ENCODE measurements around the gene TRAF1.

The TRAF1 gene

DNA sequence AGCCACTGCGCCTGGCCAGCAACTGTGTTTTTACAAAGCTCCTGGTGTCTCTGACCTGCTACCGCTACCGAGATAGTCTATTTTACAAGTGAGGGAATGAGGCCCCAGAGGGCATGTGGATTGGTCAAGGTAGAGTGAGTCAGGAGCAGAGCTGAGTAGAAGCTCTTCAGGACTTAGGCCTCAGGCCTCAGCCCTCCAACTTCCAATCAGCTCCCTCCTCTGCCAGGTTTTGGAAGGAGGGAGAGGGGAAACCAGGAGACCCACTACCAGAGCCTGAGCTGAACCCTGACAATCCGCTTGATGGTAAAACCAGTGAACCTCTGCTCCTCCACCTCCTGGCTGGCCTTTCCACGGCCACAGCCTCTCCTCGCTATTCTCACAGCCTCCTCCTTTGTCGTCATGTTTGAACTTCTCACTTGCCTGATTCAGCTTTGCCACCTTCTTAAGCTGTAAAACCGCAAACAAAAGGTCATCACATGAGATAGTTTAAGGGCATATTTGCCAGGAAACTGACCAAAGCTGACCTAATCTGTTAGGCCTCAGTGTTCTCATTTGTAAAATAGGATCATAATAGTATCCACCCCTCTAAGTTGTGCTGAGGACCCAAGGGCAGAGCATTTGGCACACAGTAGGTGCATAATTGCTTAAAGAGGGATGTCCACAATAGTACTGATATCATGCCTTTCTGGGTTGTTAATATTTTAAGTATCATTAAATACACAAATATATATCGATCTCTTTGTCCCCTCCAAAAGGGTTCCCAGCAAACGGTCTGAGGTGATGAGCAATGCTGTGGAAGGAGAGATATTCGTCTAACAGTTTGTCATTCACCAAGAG, 1.7 kb downstream of the TRAF1 start:
- peak; percentile 47 for DNase-seq (ENCODE audit: low read depth)
- TF ChIP-seq, protein P1, sequence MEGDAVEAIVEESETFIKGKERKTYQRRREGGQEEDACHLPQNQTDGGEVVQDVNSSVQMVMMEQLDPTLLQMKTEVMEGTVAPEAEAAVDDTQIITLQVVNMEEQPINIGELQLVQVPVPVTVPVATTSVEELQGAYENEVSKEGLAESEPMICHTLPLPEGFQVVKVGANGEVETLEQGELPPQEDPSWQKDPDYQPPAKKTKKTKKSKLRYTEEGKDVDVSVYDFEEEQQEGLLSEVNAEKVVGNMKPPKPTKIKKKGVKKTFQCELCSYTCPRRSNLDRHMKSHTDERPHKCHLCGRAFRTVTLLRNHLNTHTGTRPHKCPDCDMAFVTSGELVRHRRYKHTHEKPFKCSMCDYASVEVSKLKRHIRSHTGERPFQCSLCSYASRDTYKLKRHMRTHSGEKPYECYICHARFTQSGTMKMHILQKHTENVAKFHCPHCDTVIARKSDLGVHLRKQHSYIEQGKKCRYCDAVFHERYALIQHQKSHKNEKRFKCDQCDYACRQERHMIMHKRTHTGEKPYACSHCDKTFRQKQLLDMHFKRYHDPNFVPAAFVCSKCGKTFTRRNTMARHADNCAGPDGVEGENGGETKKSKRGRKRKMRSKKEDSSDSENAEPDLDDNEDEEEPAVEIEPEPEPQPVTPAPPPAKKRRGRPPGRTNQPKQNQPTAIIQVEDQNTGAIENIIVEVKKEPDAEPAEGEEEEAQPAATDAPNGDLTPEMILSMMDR (IDR thresholded peaks at IDR 0.05; ENCODE audit: insufficient read depth, low read depth, low read length, missing control alignments): no peak
- H3K4me3 ChIP-seq (ENCODE audit: low read depth, low read length): peak overlapping the region; percentile 62

DNA sequence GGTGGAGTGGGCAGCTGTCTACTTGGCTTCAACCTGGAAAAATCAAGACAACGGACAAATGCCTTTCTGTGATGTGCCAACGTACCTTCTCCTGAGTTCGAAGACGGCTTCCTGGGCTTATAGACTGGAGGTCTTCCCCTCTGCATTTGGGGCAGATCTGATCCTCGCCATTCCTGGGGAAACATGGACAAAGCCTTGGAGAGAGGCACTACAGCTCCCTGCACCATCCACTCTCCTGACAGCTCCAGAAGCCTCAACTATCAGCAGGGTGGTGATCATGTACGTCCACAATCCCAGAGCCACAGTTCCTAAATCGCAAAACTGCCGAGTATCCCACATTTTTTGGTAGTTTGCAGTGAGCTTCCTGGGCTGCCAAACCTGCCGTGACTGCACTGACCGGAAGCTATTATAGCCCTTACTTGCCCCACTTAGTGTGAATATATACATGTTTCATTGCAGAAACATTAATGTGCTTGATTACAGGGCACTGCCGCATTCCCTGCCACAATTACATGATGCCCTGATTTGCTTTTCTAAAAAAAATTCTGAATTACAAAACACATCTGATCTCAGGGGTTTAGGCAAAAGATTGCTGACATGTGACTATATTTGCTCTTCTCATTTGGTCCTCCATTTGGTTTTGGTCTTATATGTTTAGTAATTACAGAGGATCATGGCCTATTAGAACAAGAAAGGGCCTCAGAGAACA, 2.8 kb downstream of the TRAF1 start:
- H3K4me3 ChIP-seq (ENCODE audit: low read depth, low read length): peak overlapping the region; percentile 62
- DNase-seq (ENCODE audit: low read depth): peak; percentile 18
- TF ChIP-seq, protein P1 (IDR thresholded peaks at IDR 0.05; ENCODE audit: insufficient read depth, low read depth, low read length, missing control alignments): no peak

DNA sequence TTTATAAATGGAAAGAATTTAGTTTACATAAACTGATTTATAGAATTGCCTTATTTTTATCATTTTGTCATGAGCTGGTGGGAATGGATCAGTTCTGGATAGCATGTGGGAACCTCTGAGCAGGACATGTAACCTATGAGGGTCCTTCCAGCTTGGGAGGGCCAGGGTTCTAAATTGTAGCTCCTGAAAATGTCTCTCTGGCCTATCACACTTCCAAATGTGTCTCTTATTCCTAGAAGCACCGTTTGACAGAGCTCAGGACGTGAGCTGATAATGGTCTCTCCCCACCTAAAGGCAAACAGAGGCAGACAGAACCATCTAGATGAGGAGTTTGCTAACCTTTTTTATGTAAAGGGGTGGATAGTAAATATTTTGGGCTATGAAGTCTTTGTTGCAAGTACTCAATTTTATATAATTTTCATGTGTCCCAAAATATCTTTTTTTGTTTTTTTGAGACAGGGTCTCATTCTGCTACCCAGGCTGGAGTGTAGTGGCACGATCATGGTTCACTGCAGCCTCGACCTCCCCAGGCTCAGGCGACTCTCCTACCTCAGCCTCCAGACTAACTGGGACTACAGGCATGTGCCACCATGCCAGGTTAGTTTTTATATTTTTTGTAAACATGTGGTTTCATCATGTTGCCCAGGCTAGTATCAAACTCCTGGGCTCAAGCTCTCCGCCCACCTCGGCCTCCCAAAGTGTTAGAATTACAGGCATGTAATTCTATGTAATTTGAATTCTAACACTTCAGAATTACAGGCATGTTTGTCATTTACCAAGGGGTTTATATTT, 4.0 kb downstream of the TRAF1 start:
- TF ChIP-seq, protein P1 (IDR thresholded peaks at IDR 0.05; ENCODE audit: insufficient read depth, low read depth, low read length, missing control alignments): no peak
- DNase-seq (ENCODE audit: low read depth): peak; percentile 10
- peak overlapping the region; percentile 62 for H3K4me3 ChIP-seq (ENCODE audit: low read depth, low read length)

DNA sequence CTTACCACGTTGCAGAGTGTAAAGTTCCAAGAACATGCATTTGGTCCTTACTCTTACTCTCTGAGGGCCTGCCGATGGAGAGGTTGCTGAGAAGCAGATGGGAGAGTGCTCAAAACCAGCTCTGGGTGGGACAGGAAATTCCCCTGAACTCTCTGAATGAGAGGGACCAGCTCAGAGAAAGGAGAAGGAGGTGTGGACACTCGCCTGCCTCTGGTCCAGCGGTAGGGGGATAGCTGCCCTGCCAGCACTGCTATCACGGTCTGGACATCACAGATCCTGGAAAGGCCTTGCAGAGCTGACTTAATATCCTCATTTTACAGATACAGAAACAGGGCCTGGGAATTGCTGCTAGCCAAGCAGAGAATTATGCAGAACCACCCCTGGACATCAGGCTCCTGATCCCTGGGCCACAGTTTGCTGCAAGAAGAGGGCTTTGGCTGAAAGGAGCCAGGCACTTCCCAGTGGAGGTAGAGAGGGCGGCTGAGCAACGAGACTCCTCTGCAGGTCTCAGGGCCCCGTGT, 4.9 kb downstream of the TRAF1 start:
- peak; percentile 64 for DNase-seq (ENCODE audit: low read depth)
- H3K4me3 ChIP-seq (ENCODE audit: low read depth, low read length): peak overlapping the region; percentile 62
- TF ChIP-seq, protein P1 (IDR thresholded peaks at IDR 0.05; ENCODE audit: insufficient read depth, low read depth, low read length, missing control alignments): no peak

DNA sequence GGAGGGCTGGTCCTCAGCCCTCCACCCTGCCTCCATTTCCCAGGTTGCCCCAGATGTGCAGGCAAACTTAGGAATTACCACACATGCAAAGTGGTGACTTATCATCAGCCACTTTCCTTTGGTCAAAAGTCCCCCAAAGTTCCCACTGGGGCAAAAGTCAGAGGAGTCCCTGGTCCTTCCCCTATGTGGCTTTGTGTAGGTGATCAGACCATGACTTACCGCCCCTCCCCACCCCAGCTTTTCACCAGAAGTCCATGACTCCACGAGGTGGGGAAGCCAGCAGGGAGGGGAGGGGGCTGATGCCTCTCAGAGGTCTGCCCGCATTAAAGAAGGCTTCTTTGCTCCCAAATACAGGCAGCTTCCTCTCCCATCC, 5.8 kb downstream of the TRAF1 start:
- DNase-seq (ENCODE audit: low read depth): peak; percentile 68
- TF ChIP-seq, protein P1 (IDR thresholded peaks at IDR 0.05; ENCODE audit: insufficient read depth, low read depth, low read length, missing control alignments): no peak
- peak overlapping the region; percentile 62 for H3K4me3 ChIP-seq (ENCODE audit: low read depth, low read length)

Data from GM12865 (cell line).